ENCODE measurements around the gene PLEKHH1. TPM values are rescaled to one million over a fixed set of nuclear protein-coding genes. Genes with fewer than 3 reads are reported as not detected.

PLEKHH1 gene
- total RNA-seq, 1 donor from 2014 or later = 10.1 TPM

DNA sequence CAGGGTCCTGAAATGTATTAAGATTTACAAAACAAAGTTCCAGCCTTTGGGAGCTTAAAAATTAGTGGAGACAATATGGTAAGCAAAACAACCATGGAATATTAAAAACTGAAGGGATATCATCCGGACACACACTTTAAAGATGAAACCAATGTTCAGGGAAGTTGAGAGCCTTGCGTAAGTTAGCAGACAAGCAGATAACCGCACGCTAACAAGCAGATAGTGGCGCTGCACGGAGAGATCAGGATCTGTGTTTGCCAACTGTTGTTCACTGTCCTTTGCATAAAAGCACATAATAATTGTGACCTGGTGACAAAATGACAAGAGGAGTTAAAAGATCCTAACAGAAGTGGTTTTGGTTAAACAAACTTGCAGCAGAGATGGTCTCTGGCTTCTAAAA is 30.2 kb upstream of the PLEKHH1 start:
- Mint-ChIP-seq H3K36me3 (no peaks in the 10 kb centered on the region), H3K27ac (no peak overlapping the region), H3K27me3 (ENCODE audit: insufficient read depth, low read depth) (peaks cover 6% of the 10 kb centered on the region), H3K9me3 (no peaks in the 10 kb centered on the region), H3K4me3 (no peak overlapping the region), H3K4me1 (peaks cover 6% of the 10 kb centered on the region)
- no peaks in the 10 kb centered on the region for H4K20me1 ChIP-seq (ENCODE audit: low read depth)
- no peaks in the 10 kb centered on the region for H3K9me3 ChIP-seq (ENCODE audit: low read depth)
- TF ChIP-seq EZH2 (IDR thresholded peaks at IDR 0.05) (no peak), EZH2phosphoT487 (IDR thresholded peaks at IDR 0.05) (no peak)
- TF ChIP-seq, protein P1, sequence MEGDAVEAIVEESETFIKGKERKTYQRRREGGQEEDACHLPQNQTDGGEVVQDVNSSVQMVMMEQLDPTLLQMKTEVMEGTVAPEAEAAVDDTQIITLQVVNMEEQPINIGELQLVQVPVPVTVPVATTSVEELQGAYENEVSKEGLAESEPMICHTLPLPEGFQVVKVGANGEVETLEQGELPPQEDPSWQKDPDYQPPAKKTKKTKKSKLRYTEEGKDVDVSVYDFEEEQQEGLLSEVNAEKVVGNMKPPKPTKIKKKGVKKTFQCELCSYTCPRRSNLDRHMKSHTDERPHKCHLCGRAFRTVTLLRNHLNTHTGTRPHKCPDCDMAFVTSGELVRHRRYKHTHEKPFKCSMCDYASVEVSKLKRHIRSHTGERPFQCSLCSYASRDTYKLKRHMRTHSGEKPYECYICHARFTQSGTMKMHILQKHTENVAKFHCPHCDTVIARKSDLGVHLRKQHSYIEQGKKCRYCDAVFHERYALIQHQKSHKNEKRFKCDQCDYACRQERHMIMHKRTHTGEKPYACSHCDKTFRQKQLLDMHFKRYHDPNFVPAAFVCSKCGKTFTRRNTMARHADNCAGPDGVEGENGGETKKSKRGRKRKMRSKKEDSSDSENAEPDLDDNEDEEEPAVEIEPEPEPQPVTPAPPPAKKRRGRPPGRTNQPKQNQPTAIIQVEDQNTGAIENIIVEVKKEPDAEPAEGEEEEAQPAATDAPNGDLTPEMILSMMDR (IDR thresholded peaks at IDR 0.05) = no peak
- no peak overlapping the region for H3K4me3 ChIP-seq
- no peaks in the 10 kb centered on the region for H3K79me2 ChIP-seq (ENCODE audit: low read depth)
- no peaks in the 10 kb centered on the region for H3F3A ChIP-seq (ENCODE audit: low read depth)
- H3K9ac ChIP-seq = no peak overlapping the region
- H3K27me3 ChIP-seq = no peaks in the 10 kb centered on the region
- no peak overlapping the region for H3K4me2 ChIP-seq
- no peak overlapping the region for H3K27ac ChIP-seq
- H3K36me3 ChIP-seq = no peaks in the 10 kb centered on the region
- H2AFZ ChIP-seq (replicated peaks) = no peak overlapping the region
- H3K4me1 ChIP-seq = no peaks in the 10 kb centered on the region
- DNase-seq (ENCODE audit: low spot score) = no peak

DNA sequence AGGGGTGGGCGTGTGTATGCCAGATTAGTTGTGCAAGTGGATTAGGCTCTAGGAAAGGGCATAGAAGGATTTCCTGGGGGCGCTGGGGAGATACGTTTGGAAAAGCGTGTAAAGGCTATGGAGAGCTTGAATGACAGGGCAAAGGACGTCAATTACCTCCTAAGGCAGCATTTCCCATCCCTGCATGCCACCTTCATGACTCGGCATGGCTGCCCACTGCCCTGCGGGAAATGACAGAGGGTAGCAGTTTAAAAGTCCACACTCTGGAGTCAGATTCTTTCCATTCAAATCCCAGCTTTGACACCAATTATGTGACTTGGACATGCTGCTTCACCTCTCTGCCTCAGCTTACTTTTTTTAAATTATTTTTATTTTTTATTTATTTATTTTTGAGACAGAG is 29.8 kb upstream of the PLEKHH1 start:
- H3K27me3 ChIP-seq = no peaks in the 10 kb centered on the region
- H3K9me3 ChIP-seq (ENCODE audit: low read depth) = no peaks in the 10 kb centered on the region
- no peak overlapping the region for H3K9ac ChIP-seq
- no peaks in the 10 kb centered on the region for H3K9me3 Mint-ChIP-seq
- DNase-seq (ENCODE audit: low spot score) = no peak
- H3K79me2 ChIP-seq (ENCODE audit: low read depth) = no peaks in the 10 kb centered on the region
- H3K4me1 ChIP-seq = no peaks in the 10 kb centered on the region
- TF ChIP-seq EZH2 (IDR thresholded peaks at IDR 0.05) = no peak
- no peak for TF ChIP-seq EZH2phosphoT487 (IDR thresholded peaks at IDR 0.05)
- H4K20me1 ChIP-seq (ENCODE audit: low read depth) = no peaks in the 10 kb centered on the region
- no peaks in the 10 kb centered on the region for H3K36me3 ChIP-seq
- no peak overlapping the region for H3K4me3 ChIP-seq
- H2AFZ ChIP-seq (replicated peaks) = no peak overlapping the region
- H3F3A ChIP-seq (ENCODE audit: low read depth) = no peaks in the 10 kb centered on the region
- H3K27me3 Mint-ChIP-seq (ENCODE audit: insufficient read depth, low read depth) = peaks cover 8% of the 10 kb centered on the region
- peaks cover 6% of the 10 kb centered on the region for H3K4me1 Mint-ChIP-seq
- no peak overlapping the region for H3K27ac ChIP-seq
- H3K36me3 Mint-ChIP-seq = no peaks in the 10 kb centered on the region
- H3K4me3 Mint-ChIP-seq = no peak overlapping the region
- H3K4me2 ChIP-seq = no peak overlapping the region
- no peak overlapping the region for H3K27ac Mint-ChIP-seq

DNA sequence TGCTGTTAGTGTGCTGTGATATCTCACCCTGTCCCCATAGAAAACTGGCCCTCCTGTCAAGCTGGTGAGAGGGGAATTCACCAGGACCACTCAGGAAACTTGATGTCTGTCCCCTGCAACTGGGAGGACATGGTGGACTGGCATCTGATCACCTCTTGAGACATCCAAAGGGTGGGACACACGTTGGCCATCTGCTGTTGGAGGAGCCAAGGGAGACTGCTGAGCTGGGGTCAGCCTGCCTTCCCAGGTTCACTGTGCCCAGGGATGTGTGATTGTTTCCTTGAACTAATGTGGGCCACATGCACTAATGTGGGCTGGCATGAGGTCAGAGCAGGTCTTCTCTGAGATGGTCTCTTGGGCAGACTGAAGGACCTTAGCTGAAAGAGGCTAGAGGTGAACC is 27.8 kb upstream of the PLEKHH1 start:
- H3K27me3 Mint-ChIP-seq (ENCODE audit: insufficient read depth, low read depth) = peaks cover 8% of the 10 kb centered on the region
- H3K9me3 Mint-ChIP-seq = no peaks in the 10 kb centered on the region
- H3K36me3 ChIP-seq = no peaks in the 10 kb centered on the region
- no peak overlapping the region for H3K4me2 ChIP-seq
- H3K36me3 Mint-ChIP-seq = no peaks in the 10 kb centered on the region
- no peak overlapping the region for H3K4me3 Mint-ChIP-seq
- H4K20me1 ChIP-seq (ENCODE audit: low read depth) = no peaks in the 10 kb centered on the region
- H3K27ac ChIP-seq = no peak overlapping the region
- H3K4me1 Mint-ChIP-seq = peaks cover 8% of the 10 kb centered on the region
- H3F3A ChIP-seq (ENCODE audit: low read depth) = no peaks in the 10 kb centered on the region
- TF ChIP-seq EZH2phosphoT487 (IDR thresholded peaks at IDR 0.05) = no peak
- TF ChIP-seq EZH2 (IDR thresholded peaks at IDR 0.05) = no peak
- TF ChIP-seq, protein P1 (IDR thresholded peaks at IDR 0.05) = no peak
- H3K9me3 ChIP-seq (ENCODE audit: low read depth) = no peaks in the 10 kb centered on the region
- no peak overlapping the region for H3K9ac ChIP-seq
- no peaks in the 10 kb centered on the region for H3K27me3 ChIP-seq
- no peak overlapping the region for H3K27ac Mint-ChIP-seq
- no peak overlapping the region for H2AFZ ChIP-seq (replicated peaks)
- no peaks in the 10 kb centered on the region for H3K79me2 ChIP-seq (ENCODE audit: low read depth)
- H3K4me3 ChIP-seq = no peak overlapping the region
- DNase-seq (ENCODE audit: low spot score) = no peak
- H3K4me1 ChIP-seq = no peaks in the 10 kb centered on the region

DNA sequence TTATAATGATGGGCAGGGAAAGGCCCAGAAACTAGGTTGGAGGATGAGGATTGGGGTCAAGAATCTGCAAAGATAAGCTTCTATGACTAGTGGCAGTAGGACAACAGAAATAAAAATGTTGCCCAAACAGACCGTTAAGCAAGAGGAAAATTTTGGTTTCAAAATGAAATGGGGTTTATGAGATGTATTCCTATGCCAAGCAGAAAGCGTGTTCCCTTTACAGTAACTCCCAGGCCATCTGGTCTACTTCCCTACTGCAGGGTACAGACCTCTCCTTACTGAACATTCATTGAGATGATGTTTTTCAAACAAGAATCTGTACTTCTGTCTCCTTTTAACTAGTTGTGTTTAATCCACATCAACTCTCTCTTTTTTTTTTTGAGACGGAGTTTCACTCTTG is 24.1 kb upstream of the PLEKHH1 start:
- H3K9me3 ChIP-seq (ENCODE audit: low read depth) = no peaks in the 10 kb centered on the region
- no peak overlapping the region for H2AFZ ChIP-seq (replicated peaks)
- Mint-ChIP-seq H3K27ac (no peak overlapping the region), H3K36me3 (no peaks in the 10 kb centered on the region), H3K27me3 (ENCODE audit: insufficient read depth, low read depth) (peaks cover 16% of the 10 kb centered on the region), H3K4me1 (peaks cover 15% of the 10 kb centered on the region), H3K9me3 (no peaks in the 10 kb centered on the region), H3K4me3 (no peak overlapping the region)
- no peak overlapping the region for H3K27ac ChIP-seq
- H3K79me2 ChIP-seq (ENCODE audit: low read depth) = no peaks in the 10 kb centered on the region
- DNase-seq (ENCODE audit: low spot score) = no peak
- TF ChIP-seq, protein P1 (IDR thresholded peaks at IDR 0.05) = no peak
- TF ChIP-seq EZH2phosphoT487 (IDR thresholded peaks at IDR 0.05) (no peak), EZH2 (IDR thresholded peaks at IDR 0.05) (no peak)
- peaks cover 31% of the 10 kb centered on the region for H3K27me3 ChIP-seq
- no peaks in the 10 kb centered on the region for H3K36me3 ChIP-seq
- H3F3A ChIP-seq (ENCODE audit: low read depth) = peaks cover 4% of the 10 kb centered on the region
- no peaks in the 10 kb centered on the region for H4K20me1 ChIP-seq (ENCODE audit: low read depth)
- no peak overlapping the region for H3K4me2 ChIP-seq
- H3K9ac ChIP-seq = no peak overlapping the region
- no peak overlapping the region for H3K4me3 ChIP-seq
- no peaks in the 10 kb centered on the region for H3K4me1 ChIP-seq
